SKM-1 treated with dmso at 0.1 percent for 144 hours (cell line): Measurements from ENCODE around the gene SMCHD1.

ENCODE experiments used
- DNase-seq: peaks from one replicate; lab custom pipeline; 2025; ENCODE audit not compliant: unreplicated experiment; lab: John Stamatoyannopoulos, UW

The SMCHD1 gene

DNA sequence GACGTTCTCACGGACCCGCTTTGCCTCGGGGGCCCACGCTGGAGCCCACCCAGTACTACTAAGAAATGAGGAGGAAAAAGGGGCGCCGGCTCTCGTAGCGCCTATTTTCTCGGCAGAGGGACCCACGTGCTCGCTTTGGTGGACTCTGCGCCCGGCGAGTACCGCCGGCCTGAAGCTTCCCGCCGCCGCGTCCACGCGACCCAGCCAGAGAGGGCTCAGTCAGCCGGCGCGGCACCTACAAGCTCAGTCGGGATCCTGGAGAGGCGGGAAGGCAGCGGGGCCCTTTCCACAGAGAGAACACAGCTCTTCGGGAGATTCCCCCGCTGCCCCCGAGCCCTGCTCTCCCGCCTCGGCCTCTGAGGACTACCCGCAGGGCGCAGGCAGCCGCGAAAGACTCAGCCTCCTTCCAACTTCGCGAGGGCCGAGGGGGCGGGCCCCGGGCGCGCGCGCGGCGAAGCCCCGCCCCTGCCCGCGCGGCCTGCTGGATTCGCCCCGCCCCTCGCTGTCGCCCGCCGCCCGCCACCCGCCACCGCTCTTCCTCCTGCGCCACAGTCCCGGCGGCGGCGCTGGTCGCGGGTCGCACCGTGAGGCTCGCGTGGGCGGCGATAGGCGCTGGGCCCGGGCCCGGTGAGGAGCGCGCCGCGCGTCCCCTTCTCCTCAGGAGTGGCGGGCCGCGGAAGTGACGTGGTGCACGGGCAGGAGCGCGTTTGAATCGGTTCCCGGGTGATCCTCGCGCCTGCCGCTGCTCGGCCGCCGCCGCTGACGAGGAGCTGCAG lies at the start of gene SMCHD1:
TSS of gene SMCHD1 (plus strand) at position 549 of the 776 bp plus-strand sequence. CDS start 350 bp downstream, outside the sequence.
- DNase-seq: peak; percentile 76

DNA sequence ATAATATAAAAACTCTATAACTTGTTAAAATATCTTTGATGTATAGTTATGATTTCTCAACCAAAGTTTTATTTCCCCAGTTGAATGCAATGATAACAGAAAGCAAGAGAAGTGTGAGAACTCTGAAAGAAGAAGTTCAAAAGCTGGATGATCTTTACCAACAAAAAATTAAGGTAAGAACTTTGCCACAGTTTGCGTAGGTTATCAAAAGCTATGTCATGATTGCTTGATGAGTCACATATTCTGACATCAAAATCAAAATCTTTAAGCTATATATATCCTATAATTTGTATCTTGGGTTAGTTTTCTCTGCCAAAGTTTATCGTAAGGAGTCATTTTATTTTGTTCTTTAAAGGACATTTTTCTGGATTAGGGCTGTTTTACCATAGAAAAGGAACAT lies 49.2 kb upstream of the SMCHD1 start:
- no peak for DNase-seq

DNA sequence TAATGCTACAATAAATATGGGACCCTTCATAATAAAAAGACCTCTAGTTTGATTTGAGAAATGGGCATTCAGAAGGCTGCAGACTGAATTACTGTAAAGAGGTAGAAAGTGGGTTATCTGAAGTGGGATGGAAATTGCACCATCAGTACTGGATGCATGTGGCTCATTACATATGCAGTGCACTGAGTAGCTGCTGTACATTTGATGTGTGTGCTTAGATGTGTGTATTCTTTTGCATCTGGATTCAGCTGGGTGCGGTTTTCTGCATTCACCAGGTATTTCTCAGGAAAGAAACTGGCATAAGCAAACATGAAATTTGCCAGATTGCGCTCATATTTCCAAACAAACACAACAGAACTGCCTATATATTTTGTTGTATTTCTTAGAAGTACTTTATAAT lies 45.9 kb upstream of the SMCHD1 start:
- no peak for DNase-seq

DNA sequence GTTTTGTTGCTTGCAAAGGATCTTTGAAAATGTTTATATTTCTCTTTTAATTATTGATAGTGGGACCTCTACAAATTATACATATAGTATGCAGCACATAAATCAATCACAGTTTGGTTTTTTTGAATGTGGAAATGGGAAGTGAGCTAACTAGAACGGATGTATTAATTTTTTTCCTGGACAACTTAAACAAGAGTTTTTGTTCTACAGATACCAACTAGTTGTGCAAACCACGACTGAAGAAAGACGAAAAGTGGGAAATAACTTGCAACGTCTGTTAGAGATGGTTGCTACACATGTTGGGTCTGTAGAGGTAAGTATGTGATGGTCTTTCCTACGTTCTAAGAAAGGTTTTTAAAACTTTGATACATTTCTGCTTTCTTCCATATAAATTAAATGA lies 45.0 kb upstream of the SMCHD1 start:
- no peak for DNase-seq

DNA sequence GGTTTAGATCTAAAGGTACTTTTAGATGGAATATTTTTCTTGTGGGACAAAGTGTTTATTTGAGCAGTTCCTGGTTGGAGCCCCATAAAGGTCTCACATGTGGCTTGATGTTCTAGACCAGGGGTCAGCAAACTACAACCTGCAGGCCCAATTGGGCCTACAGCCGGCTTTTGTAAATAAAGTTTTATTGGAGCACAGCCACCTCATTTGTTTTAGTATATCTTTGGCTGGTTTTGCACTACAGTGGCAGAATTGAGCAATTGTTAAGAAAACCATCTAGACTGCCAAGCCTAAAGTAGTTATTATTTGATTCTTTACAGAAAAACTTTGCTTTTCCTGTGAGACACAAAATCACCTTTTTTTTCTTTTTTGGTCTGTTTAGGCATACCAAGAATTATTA lies 42.5 kb upstream of the SMCHD1 start:
- no peak for DNase-seq

DNA sequence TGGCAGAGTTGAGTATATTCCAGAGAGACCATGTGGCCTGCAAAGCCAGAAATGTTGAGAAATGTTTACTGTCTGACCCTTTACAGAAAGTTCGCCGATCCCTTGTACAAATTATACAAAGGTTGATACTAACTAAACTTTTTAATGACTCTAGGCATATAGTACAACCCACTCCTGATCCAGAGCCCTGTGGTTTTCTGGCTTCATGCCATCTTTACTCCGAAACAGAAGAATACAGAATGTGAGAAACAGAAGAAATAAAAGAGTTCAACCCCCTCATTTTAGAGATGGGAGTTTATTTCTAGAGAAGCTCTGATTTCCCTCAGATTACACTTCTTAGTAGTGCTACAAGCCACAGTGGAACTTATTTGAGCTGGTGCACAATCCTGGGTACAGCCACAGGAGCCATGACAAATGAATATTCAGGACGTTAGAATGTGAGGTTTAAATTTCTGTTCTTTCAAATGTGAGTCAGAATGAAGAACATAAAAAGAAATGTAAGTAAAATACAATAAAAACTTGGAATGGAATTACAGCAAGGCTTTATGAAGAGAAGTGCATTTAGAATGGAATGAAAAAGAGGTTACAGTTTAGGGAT lies 38.0 kb upstream of the SMCHD1 start:
- no peak for DNase-seq

DNA sequence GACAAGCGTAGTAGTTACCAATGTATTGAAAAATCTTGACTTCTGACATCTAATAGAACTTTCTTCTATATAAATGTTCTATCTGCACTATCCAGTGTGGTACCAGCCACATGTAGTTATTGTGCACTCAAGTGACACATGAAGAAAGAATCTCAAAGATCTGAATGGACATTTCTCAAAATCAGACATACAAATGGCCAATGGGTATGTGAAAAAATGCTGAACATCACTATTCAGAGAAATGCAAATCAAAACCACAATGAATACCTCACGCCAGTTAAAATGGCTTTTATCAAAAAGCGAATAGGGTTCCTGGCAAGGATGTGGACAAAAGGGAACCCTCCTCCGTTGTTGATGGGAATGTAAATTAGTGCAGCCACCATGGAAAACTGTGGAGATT lies 37.5 kb upstream of the SMCHD1 start:
- DNase-seq: no peak

DNA sequence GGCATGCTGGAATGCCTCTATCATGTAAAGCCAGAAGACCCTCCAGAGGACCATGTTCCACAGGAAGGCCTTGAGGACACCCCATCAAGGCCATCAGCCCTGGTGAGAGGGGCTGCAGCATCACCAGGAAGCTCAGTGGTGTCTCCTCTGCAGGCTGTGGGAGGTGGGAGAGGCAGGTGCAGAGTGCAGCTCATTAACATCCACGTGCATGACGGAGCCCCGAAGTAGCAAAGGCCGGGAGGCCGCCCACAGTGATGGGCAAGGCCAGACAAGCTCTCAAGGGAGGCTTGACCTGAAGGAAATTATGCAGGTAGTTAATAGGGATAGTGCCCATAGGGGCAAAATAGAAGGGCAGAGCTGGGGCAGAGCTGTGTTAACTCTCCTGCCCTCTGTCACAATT lies 30.3 kb upstream of the SMCHD1 start:
- DNase-seq: no peak

DNA sequence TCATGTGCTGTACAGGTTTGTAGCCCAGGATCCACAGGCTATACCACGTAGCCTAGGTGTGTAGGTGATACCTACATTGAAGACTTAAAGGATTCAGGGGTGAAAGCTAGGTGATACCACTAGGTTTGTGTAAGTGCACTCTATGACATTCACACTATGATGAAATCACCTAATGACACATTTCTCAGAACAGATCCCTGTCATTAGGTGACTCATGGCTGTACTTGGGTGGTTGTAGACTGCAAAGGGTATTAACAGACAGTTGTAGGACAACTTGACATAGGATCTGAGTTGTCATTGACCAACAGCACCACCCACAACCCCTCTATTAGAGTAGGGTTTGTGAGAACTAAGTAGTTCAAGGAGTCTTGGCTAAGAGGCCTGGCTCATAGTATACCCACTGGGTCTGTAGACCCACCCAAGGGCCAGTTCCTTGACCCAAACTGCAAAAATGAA lies 27.7 kb upstream of the SMCHD1 start:
- DNase-seq: no peak

DNA sequence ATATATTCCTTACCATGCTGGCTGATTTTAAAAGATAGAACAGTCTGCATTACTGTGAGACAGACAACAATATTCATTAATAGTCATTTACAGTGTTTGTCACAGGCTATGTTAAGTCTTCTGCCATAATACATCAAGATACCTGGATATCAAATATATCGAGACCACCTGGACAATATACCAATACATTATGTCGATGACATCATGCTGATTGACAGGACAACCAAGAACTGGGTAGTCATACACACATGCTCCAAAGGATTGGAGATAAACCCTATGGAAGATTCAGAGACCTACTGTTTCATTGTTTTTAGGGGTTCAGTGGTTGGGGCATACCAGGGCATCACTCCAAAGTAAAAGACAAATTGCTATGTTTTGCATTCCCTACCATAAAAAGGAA lies 26.5 kb upstream of the SMCHD1 start:
- DNase-seq: no peak

DNA sequence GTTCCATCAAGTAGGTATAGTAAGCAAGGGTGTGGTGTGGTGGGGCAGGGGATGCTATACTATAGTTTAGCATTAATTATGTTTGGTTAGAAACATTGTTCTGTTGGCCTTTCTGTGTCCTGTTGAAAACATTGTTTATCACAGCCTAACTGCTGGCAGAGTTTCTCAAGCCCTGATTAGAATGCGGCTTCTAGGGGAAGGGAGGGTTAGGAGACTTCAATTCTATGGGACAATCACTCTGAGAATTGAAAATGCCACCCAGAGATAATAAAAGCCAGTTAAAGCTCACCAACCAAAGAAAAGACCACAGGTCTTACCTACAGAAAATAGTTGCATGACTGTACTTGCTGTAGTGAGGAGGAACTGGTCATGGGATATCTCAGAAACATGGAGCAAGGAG lies 19.9 kb upstream of the SMCHD1 start:
- no peak for DNase-seq

DNA sequence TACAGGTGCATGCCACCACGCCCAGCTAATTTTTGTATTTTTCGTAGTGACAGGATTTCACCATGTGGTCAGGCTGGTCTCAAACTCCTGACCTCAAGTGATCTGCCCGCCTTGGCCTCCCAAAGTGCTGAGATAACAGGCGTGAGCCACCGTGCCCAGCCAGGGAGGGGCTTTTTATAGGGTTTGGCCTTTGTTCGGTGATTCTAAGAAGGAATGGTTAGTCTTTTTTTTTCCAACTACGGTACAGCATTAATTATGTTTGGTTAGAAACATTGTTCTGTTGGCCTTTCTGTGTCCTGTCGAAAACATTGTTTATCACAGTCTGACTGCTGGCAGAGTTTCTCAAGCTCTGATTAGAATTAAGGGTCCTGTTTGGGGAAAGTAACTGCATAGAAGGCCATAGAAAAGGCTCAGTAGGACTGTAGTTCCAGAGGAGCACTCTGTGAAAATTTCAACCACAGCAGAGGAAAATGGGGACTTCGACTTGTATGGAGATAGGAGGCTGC lies 19.3 kb upstream of the SMCHD1 start:
- DNase-seq: no peak

DNA sequence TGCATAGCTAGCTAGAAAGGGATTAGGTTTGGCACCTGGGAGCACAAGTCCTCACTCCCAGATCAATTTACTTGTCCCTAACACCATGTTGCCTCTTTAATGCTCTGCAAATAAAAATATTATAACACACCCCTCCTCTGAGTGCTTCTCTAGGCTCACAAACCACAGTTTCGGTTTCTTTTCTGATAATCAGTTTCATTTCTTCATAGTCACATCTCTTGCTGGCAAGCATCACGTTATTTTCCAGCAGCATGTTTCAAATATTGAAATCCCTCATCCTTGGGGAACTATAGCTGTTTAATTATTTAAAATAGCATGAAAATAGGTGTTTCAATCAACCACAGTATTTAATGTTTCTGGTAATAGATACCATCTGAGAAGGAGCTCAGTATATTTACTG lies 13.9 kb upstream of the SMCHD1 start:
- DNase-seq: no peak

DNA sequence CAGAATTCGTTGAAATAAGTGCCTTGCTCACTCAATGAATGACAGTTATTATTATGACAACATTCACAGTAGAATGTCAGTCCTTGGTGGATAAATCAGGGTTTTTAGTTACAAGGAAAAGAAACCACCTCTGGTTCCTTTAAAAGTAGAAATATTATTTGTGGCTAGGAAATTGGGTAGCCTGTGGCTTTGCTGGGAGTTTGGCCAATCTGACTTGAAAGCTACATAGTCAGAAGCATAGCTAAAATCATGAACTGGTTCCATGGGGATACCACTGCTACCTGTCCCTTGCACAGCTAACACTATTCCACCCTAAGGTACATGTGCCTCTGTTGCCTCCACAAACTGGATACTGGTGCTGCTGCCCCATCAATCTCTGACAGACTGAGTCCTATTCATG lies 12.8 kb upstream of the SMCHD1 start:
- no peak for DNase-seq

DNA sequence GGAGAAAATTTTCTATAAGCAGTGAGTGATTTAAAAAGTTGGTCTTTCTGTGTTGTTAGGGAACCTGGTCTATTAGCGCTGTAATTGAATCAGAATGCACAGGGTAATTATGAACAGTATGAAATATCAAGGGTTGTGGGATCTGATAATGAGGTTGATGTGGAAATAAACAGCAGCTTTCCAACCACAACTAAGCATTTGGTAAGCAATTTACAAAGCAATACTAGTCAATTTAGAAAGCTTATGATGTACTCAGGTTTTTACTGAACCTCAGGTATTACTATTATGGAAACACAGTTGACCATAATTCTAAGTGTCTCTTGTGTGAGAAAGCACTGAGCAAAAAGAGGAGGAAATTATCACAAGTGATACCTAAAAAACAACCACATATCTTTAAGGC lies 11.0 kb upstream of the SMCHD1 start:
- DNase-seq: no peak

DNA sequence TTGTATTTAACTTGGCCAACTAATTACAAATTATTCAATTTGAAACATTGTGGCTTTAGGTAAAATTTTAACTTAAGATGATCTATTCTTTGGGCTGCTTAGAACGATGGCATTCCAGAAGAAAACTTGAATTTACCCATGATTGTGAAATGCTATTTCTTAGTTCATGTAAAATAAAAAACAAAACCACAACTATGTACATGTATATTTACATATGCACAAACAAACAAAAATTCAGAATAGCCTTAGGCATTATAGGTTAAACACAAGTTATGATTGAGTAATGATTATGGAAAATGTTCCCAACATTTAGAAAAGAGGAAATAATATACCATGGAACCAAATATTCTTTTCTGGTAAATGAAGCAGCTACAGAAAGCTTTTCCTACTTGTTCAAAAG lies 3.5 kb upstream of the SMCHD1 start:
- no peak for DNase-seq

DNA sequence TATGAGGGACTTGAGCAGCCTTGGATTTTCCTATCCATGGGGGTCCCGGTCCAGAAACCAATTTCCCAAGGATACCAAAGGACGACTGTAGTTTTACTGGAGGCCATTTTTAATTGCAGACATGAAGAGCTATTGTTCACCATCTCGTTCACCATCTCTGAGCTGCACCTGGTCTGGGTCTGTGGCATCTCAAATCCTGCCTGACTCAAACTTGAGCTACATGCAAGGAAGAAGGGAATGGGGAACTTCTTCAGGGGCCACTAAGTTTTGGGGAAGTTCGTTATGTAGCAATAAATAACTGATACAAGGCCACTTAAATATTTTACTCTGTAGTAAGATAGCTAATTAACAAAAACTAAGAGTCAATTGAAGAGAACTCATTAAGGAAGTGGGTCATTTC lies 2.1 kb upstream of the SMCHD1 start:
- DNase-seq: peak; percentile 78

DNA sequence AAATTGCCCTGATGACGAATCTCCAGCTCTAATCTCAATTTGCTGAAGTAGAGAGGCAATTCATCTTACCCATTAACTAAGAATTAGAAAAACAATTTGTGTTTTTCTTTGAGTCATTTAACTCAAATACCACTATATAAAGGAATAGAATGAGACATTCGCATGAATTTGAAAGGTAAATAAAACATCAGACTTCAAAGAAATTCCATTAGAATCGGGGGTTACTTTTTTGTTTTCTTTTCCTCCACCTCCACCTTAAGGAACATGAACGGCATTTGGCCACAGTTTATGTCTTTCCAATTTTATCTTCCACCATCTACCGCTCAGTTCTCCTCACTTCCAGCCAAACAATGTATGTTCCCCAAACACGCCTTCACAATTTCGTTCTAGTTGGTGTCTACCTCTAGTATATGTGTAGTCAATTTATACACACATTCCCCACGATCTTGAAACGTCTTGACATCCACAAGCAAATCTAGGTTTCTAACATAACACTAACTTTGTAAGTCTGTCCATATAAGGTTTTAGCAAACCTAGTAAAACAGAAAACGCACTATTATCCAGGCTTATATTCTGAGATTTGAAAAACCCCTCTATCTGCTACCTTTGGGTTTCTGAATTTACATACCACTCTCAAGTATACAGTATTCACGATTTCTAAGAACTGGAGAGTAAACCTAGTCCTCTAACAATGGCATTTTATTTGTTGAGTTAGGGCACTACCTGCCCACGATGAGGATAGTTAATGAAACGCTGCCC lies 1.2 kb upstream of the SMCHD1 start:
- no peak for DNase-seq

DNA sequence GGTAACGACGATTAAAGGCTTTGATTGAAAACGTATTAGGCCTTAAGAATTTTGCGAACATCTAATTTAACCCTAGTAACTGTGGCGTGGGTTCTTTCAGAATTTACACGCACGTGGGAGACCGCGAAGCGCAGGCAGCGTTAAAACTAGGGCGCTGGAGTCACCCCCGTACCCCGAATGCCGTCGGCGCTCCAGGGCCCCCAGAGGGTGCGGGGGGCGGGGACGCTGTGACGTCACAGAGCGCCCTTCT lies 673 bp upstream of the SMCHD1 start:
- DNase-seq: no peak

DNA sequence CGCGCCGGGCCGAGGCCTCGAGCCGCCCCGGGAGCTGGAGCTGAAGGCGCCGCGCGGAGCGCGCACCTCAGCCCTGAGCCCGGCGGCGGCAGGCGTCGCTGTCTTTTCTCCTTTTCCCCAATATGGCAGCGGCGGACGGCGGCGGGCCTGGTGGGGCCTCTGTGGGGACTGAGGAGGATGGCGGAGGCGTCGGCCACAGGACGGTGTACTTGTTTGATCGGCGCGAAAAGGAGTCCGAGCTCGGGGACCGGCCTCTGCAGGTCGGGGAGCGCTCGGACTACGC lies 369 bp downstream of the SMCHD1 start:
- DNase-seq: no peak

DNA sequence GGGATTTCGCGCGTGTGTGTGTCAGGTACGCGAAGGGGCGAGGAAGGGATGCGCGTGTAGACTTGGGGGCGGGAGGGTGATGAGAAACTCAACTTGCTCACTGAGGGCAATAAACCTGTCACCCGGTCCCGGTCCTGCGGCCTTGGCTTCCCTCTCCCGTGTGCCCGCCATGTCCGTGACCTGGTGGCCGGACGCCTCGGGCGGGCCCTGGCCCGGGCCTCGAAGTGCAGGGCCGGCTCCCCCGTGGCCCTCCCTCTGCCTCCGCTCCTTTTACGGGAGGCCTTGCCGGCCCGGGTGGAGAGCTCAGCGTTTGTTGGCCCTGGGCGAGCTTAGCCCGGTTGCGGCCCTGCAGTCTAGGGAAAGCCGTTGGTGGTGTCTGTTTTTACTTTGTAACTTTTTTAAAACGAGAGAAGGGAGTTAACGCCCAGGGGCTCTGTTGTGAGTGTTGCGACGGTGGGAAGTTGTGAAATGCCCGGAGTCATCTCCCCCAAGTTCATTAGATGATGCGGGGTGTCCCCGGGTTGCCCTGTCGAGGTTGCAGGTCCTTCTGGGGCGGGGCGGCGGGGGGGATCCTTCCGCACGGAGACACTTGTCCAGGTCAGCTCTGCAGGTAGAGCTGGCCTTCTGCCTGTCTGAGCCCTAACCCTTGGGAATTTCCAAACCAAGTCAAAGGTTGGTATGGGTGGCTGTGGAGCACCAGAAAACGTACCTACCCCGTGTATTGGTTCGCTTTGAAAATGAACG lies 883 bp downstream of the SMCHD1 start:
- DNase-seq: peak; percentile 43
